NCI-H524 (cell line): ENCODE measurements around the gene AKR1C2.
"Not testable (repeated sequence)": the region's sequence is repeated elsewhere in the genome, so short reads cannot be mapped to it uniquely, and the experiment has no call there.

Source experiments
- DNase-seq, 2 experiments: peaks; one replicate each; lab custom pipeline; 2025; lab: John Stamatoyannopoulos, UW

The AKR1C2 gene

GRCh38 chr10:4956955-4957645 lies 46.6 kb downstream of the AKR1C2 start:
- not testable (repeated sequence) for DNase-seq

GRCh38 chr10:4956088-4956487 lies 47.6 kb downstream of the AKR1C2 start:
- DNase-seq = not testable (repeated sequence)

GRCh38 chr10:4953405-4953804 lies 50.3 kb downstream of the AKR1C2 start:
- no peak for DNase-seq

DNA sequence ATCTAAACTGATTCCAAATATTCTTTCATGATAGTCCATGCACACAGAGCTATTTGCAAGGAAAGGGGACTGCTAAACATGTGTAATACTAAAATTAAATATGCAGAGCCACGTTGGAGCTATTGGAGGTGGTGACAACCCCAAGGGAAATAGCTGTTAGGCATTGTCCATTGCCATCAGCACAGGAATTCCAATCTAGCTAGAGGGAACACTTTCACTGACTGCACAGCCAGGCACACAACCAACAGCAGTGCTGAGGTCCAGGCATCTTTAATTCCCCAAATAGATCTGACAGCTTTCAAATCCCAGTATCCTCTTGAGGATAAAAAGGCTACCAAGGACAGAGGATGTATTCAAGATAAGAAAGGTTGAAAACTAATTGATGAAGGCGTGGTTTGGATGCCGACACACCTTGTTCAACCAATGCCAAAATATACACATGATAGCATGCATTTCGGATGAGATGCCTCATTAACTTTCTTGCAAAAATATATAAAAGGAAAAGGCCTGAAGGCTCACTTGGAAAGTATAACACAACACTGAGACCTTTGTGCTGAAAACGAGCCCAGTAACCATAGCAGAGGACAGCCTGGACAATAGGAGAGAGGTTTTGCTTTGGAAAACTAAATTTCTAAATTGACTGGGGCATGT lies 52.0 kb downstream of the AKR1C2 start:
- not testable (repeated sequence) for DNase-seq

GRCh38 chr10:4947635-4948596 lies 55.7 kb downstream of the AKR1C2 start:
- DNase-seq = no peak

DNA sequence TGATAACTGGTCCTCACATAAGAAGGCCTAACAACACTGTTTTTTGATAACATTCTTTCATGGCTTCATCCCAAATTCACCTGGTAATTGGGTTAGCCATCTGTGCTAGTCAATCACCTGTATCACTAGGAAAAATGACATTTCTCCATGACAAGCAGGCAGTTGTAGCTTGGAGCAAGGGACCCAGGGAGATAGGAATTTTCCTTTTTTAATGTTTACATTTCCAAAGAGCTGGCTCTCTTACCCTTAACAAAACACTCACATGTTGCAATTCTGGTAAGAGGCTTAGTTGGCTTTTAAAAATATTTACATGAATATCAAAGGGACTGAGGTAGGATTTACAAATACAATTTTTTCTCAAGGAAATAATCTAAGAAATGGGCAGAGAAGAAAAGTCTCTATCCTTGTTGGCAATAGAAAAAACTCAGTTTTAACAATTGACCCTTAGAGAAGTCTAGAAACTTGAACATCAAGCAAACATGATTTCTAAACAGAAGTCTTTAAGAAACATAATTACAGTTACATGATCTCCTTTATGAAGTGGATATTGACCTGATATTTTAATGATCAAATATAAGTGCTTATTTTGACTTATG lies 56.5 kb downstream of the AKR1C2 start:
- DNase-seq = no peak

DNA sequence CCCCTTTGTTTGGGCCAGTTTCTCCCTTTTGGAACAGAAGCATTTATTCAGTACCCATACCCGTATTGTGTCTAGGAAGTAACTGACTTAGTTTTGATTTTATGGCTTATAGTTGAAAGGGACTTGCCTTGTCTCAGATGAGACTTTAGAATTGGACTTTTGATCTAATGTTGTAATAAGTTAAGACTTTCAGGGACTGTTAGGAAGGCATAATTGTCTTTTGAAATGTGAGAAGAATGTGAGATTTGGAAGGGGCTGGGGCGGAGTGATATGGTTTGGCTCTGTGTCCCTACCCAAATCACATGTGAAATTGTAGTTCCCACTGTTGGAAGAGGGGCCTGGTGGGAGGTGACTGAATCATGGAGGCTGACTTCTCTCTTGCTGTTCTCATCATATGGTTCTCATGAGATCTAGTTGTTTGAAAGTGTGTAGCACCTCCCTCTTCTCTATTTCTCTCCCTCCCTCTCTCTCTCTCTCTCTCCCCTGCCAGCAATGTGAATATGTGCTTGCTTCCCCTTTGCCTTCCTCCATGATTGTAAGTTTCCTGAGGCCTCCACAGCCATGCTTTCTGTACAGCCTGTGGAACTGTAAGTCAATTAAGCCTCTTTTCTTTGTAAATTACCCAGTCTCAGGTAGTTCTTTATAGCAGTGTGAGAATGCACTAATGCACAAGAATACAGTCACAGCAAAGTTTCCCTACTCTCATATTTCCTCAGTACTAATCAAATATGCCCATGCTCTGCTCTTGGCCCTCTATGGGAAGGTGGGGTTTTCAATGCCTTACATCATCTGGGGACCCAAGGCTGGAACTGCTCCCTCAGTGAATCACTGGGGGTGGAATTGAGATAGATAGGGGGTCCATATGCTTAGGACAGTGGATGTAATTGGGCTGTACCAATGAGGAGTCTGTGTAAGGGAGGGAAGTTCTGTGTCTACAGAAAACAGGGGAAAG lies 57.6 kb downstream of the AKR1C2 start:
- no peak for DNase-seq

DNA sequence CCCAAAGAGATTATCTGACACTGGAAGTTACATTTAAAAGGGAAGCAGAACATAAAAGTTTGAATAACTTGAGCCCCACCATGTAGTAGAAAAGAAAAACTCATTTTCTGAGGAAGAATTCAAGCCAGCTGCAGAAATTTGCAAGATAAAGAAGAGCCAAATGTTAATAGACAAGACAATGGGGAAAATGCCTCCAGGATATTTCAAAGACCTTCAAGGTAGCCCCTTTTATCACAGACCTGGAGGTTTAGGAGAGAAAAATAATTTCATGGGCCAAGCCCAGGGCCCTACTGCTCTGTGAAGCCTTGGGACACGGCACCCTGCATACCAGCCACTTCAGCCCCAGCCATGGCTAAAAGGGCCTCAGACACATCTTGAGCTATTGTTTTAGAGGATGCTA lies 58.8 kb downstream of the AKR1C2 start:
- no peak for DNase-seq

DNA sequence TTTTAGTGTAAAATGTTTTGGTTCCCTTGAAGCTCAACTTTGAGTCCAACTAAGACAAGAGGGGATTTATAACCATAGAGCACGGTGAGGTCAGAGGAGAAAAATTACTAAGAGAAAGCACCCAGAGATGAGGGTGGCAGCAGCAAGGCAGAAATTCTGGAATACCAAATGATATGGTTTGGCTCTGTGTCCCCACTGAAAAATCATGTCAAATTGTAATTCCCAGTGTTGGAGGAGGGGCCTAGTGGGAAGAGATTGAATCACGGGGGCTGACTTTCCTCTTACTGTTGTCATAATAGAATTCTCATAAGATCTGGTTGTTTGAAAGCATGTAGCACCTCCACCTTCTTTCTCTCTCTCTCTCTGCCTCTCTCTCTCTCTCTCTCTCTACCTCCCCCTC lies 59.8 kb downstream of the AKR1C2 start:
- no peak for DNase-seq

GRCh38 chr10:4943416-4943815 lies 60.2 kb downstream of the AKR1C2 start:
- not testable (repeated sequence) for DNase-seq

- not testable (repeated sequence) for DNase-seq
Measured at GRCh38 chr10:4942931-4943330, 60.7 kb downstream of the AKR1C2 start.

DNA sequence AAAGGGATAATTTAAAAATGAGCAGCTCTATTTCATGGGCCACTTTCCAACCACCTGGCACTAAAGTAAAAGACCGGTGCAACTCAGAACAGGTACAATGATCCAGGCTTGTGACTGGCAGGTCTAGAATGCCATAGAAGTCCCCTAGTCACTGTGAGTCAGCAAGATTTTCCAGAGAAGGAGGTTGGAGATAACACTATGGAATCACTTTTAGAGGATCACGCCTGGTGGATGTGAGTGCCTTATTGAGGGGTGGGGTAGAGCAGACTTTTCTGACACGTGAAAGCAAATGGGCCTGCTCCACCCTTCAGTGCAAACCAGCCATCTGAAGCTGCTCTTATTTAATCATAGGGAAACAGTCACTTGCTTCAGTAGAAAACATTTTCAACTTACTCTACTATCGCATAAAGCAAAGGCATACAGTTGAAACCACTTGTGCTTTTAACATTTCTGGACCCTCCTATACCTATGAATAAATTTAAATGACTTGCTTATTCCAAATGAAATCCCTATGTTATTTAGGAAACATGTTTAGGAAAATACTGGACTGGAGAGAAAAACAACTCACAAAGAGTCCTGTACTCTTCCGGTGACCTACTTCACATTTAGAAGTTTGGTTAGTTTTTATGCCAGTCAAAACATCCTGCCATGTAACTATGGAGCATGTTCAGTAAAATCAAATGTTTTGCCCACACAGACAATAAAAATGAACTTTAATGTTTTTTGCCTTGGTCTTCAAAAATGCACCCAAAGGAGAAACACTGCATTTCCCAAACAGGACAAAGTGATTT lies 61.9 kb downstream of the AKR1C2 start:
- no peak for DNase-seq

DNA sequence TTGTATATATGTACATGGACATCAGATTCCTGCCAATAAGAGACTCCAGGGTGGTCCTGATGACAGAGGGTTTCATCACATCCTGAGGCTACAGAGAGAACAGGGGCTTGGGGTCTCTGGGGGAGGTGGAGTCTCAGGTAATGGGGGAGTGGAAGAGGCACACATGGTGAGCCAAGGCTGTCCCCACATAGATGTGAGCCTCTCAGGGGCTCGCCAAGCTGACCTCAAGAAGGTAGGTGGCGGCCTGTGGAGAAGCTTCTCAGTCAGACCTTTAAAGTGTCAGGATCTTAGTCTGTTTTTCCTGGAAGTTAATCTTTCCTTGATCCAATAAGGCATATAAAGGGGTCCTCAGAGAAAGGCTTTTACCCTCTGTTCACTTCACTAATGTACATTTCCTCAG lies 62.7 kb downstream of the AKR1C2 start:
- DNase-seq = not testable (repeated sequence)

DNA sequence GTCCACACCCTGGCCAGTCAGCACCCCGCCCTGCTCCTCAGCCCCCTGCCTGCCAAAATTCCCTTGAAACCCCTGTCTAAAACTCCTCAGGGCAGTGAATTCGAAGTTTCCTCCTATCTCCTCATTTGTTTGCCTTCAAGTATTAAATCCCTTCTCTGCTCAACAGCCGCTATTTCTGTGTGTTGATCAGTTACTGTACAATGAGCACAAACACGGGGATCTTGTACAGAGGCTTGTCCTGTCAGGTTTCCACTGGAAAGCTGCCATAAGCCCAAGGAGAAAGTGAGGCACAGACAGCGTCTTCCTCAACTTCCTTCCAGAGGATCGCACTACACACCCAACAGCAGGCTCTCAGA lies 63.6 kb downstream of the AKR1C2 start:
- not testable (repeated sequence) for DNase-seq

DNA sequence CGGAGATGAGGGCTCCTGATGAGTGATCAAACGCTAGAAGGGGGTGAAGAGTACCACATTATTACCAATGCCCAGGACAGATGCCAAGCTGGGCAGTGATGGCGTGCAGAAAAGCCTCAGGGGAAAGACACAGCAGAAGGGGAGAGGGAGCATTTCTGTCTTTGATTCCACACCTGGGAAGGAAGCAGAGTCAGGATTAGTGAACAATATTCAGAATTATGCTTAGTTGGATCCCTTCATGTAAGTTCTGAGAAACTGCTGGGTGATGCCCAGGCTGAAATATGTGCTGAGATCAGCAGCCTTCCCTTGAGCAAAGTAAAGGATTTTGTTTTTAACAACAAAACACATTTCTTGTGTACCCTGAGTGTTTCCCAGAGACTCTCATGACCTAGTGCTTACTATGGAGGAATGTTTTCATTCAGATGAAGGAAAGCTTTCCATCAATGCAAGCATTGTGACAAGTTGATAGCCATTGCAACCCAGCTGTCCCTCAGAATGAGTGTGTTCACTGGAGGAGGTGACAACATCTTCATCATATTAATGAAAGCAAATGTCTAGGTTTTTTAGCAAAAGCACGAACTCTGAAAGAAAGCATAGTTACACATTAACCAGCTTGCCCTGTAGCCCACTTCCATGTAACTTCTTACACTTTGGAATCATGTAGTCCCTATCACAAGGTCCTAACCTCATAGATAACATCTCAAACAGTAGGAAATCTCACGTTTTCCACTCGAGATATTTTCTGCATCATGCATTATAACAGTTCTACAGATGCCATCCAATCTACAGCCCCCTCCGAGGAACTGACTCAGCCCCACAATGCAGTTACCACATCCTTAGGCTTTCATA lies 64.2 kb downstream of the AKR1C2 start:
- DNase-seq = no peak
